Common myeloid progenitor, CD34-positive (primary cell): ENCODE results near the gene KRTAP22-1.

Source experiments
- CTCF ChIA-PET: fragments of 350-600 bp; sonication (Branson Sonifier 250); formaldehyde crosslinking; loops from one replicate; lab custom pipeline; 2021; ENCODE audit warnings: antibody characterized with exemption; lab: Charles Lee
- POLR2A ChIA-PET: fragments of 350-600 bp; sonication (Branson Sonifier 250); formaldehyde crosslinking; loops from one replicate; lab custom pipeline; 2021; ENCODE audit warnings: antibody characterized with exemption; lab: Charles Lee
- DNase-seq, 3 donors: peaks; one replicate each; pipeline versions ENCODE4 v3.0.0 to v3.0.0-alpha.2; 2013
- H3K27ac ChIP-seq, 2 experiments: 1 replicate in 1 of 2; 2 replicates in 1 of 2; pipeline ENCODE4 v1.7.0; 2013; ENCODE audit warnings: inconsistent platforms in 2 of 2, low read length in 2 of 2, mild to moderate bottlenecking in 2 of 2, low read depth in 1 of 2, moderate library complexity in 1 of 2; ENCODE audit not compliant: severe bottlenecking in 2 of 2, insufficient read depth in 1 of 2, poor library complexity in 1 of 2
- H3K27me3 ChIP-seq, 5 experiments: replicated peaks in 2 of 5; 1 replicate in 3 of 5; 2 replicates in 2 of 5; pipeline versions ENCODE4 v1.6.1 to v1.7.0; 2013; ENCODE audit warnings: low read length in 4 of 5, mild to moderate bottlenecking in 2 of 5, moderate library complexity in 2 of 5, inconsistent platforms in 1 of 5; ENCODE audit not compliant: insufficient read depth in 5 of 5, control insufficient read depth in 4 of 5
- H3K36me3 ChIP-seq, 4 experiments: 1 replicate in 2 of 4; 2 replicates in 2 of 4; pipeline versions ENCODE4 v1.6.1 to v1.7.0; 2013; ENCODE audit warnings: low read length in 3 of 4, control low read depth in 1 of 4, mild to moderate bottlenecking in 1 of 4; ENCODE audit not compliant: control insufficient read depth in 4 of 4, insufficient read depth in 4 of 4
- H3K4me1 ChIP-seq, 4 experiments: 1 replicate in 3 of 4; 2 replicates in 1 of 4; pipeline versions ENCODE4 v1.6.1 to v1.7.1; 2013; ENCODE audit warnings: low read length in 3 of 4, mild to moderate bottlenecking in 3 of 4, control low read depth in 1 of 4, inconsistent platforms in 1 of 4, moderate library complexity in 1 of 4; ENCODE audit not compliant: control insufficient read depth in 4 of 4, insufficient read depth in 4 of 4; ENCODE audit errors: control extremely low read depth in 1 of 4
- H3K4me3 ChIP-seq, 7 experiments: 1 replicate in 4 of 7; 2 replicates in 3 of 7; pipeline versions ENCODE4 v1.5.1 to v1.7.0; 2013; ENCODE audit warnings: mild to moderate bottlenecking in 7 of 7, low read length in 6 of 7, moderate library complexity in 6 of 7, inconsistent platforms in 2 of 7, low read depth in 2 of 7, control low read depth in 1 of 7; ENCODE audit not compliant: insufficient read depth in 4 of 7, control insufficient read depth in 1 of 7; ENCODE audit errors: extremely low read depth in 1 of 7
- H3K9me3 ChIP-seq, 5 experiments: 1 replicate in 4 of 5; 2 replicates in 1 of 5; pipeline versions ENCODE4 v1.6.1 to v1.7.1; 2013; ENCODE audit warnings: low read length in 4 of 5, mild to moderate bottlenecking in 2 of 5, inconsistent platforms in 1 of 5, low read depth in 1 of 5, moderate library complexity in 1 of 5; ENCODE audit not compliant: control insufficient read depth in 4 of 5, insufficient read depth in 2 of 5; ENCODE audit errors: control extremely low read depth in 1 of 5
- WGBS: methylation state at CpG from one replicate; pipeline ENCODE4 v1.1.5; 2013; ENCODE audit not compliant: insufficient coverage; 5-methylcytosine and 5-hydroxymethylcytosine counted together

Gene KRTAP22-1

GRCh38 chr21:30642564-30642963, 41.7 kb downstream of the KRTAP22-1 start, which contains the start of gene KRTAP20-3:
KRTAP20-3 (plus strand) TSS chr21:30642864.
- POLR2A ChIA-PET, result no interaction called here
- no peaks in the 10 kb centered on the region for H3K4me1 ChIP-seq
- DNase-seq, result no peak
- CTCF ChIA-PET, result no interaction called here
- H3K36me3 ChIP-seq, result no peaks in the 10 kb centered on the region
- H3K9me3 ChIP-seq, result peaks cover 0 to 3% (median 0%) of the 10 kb centered on the region in 5 experiments
- H3K27ac ChIP-seq, result no peak within 1 kb of the TSS
- 100% methylated on average over 1 of the region's 2 CpGs for WGBS
- no peaks in the 10 kb centered on the region for H3K27me3 ChIP-seq
- no peak within 1 kb of the TSS for H3K4me3 ChIP-seq

GRCh38 chr21:30646904-30647414, 46.1 kb downstream of the KRTAP22-1 start:
- ChIA-PET POLR2A (no interaction called here), CTCF (no interaction called here)
- peaks cover 0 to under 1% (median 0%) of the 10 kb centered on the region in 5 experiments for H3K9me3 ChIP-seq
- DNase-seq, result no peak
- no peaks in the 10 kb centered on the region for H3K36me3 ChIP-seq
- WGBS, result no CpG with 5 or more reads among the region's 1 CpG
- no peaks in the 10 kb centered on the region for H3K4me1 ChIP-seq
- H3K4me3 ChIP-seq, result no peak overlapping the region
- H3K27ac ChIP-seq, result no peak overlapping the region
- no peaks in the 10 kb centered on the region for H3K27me3 ChIP-seq
